Mesenteric fat pad (tissue), 1 donor: ENCODE measurements around the gene LY6G6D. TPM values are rescaled to one million over a fixed set of nuclear protein-coding genes. Genes with fewer than 3 reads are reported as not detected.

Source experiments
- DNase-seq: peaks from one replicate; pipeline ENCODE4 v3.0.0-alpha.2; 2020; ENCODE audit warnings: low spot score
- total RNA-seq: library from RNA; stranded (reverse); fragmentation: NEBNext Ultra II Directional; extraction: Animal tissue kit (Norgen Biotek cat#: 25700); gene quantifications from one replicate; pipeline ENCODE4 v1.2.1, GENCODE V29; 2021
- donor health status: DM: yes; HTN: yes; CAD: no.

Gene LY6G6D
- total RNA-seq, 1 donor from 2014 or later: not detected

- no peak for DNase-seq
Measured at GRCh38 chr6:31734247-31734820, 19.2 kb downstream of the LY6G6D start.

- DNase-seq: no peak
Measured at GRCh38 chr6:31734821-31735406, 19.8 kb downstream of the LY6G6D start.

GRCh38 chr6:31736021-31736767, 21.0 kb downstream of the LY6G6D start, which contains the start of gene CLIC1:
TSS of gene CLIC1 (minus strand) at chr6:31736530. CDS start at chr6:31736300, 230 bp downstream.
- DNase-seq: peak; percentile 96

GRCh38 chr6:31736768-31737314, 21.7 kb downstream of the LY6G6D start:
- no peak for DNase-seq

DNA sequence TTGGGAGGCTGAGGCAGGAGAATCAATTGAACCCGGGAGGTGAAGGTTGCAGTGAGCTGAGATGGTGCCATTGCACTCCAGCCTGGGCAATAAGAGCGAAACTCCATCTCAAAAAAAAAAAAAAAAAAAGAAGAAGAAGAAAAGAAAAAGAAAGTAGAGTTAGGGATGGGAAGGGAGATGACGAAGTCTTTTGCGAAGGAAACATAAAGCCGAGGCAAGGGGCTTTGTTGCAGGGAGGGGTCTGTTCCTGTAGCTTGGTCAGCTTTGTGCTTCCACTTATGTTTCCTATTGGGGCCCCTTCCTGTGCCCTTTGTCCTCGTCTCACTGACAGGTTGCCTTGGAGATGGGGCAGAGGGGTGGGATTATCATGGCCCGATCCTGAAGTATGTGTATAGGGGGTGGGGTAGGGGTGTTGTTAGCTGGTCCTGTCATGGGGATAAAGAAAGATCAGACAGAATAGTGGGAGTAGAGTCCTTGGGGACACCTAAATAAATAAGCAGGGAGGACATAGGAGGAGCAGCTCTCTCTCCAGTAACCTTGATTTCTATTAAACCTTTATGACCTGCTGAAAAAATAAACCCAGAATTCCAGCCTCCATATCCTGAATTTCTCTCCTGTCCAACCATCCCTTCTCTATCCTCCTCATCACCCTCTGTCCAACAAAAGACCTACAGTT, 22.3 kb downstream of the LY6G6D start:
- no peak for DNase-seq

DNA sequence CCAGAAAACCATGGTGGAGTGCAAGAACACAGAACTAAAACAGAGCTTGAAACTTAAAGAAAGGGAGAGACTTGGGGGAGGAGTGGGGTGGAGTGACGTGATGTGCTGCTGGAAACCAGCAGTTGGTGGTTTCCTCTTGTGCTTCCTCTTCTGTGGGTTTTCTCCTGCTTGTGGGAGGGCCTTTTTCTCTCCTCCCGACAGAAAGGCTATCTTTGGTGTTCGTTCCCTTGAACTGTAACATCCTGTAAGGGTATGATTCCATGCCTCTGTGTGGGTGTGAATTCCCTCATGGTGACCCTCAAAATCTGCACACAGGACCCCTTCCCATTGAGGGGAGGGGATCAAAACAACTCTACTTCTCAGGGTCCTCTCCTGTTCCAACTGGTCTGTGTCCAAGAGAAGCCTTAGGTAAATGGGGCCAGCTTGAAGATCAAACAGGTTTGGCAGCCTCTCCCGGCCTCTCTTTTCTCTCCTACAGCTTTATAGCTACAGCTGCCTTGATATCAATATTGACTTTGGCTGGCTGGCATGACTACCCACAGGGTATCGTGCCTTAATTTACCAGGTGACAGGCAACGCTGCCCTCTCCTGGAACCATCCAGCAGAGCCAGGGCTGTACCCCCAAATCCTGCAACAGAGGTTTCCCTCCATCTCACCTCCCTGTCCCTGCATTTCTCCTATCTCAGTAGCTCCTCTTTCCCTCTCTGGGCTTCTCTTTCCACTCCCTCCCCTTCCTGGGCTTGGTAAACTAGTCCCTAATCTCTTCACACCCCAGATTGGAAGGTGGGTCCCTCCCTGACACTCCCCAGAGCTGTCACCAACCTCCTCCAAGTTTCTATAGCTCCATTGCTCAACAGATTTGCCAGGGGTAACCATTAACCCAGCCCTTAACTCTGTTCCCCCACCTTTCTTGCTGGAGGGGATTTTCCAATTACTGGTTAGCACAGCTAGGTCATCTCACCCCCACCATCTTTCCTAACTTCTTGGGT, 23.1 kb downstream of the LY6G6D start:
- no peak for DNase-seq

DNA sequence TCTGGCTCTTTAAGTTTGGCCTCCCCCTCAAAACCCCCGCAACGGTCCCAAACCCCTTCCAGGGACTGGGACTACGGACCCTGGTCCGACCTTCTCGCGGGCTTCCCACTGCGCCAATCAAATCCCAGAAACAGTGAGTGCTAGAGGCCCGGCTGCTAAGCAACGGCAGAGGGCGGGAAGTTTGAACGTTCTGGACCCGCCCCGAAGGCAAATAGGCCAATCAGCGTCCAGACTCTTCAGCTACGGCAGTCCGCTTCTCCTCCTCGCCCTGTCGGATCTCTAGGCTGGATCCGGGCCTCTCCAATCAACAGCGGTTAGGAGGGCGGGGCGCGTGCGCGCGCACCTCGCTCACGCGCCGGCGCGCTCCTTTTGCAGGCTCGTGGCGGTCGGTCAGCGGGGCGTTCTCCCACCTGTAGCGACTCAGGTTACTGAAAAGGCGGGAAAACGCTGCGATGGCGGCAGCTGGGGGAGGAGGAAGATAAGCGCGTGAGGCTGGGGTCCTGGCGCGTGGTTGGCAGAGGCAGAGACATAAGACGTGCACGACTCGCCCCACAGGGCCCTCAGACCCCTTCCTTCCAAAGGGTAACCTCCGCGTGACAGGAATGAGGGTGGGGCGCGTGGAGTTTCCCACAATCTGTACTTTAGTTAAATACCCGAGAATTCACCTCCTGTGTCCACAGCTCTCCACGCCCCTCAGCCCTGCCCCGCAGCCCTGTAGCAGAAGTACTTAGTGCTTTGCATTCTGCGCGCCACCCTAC, 24.7 kb downstream of the LY6G6D start, which contains the start of gene MSH5:
TSS of gene MSH5 (plus strand) at position 367 of the 758 bp plus-strand sequence. CDS start 462 bp downstream, outside the sequence.
- DNase-seq: peak; percentile 98

GRCh38 chr6:31740397-31741223, 25.5 kb downstream of the LY6G6D start:
- DNase-seq: no peak

DNA sequence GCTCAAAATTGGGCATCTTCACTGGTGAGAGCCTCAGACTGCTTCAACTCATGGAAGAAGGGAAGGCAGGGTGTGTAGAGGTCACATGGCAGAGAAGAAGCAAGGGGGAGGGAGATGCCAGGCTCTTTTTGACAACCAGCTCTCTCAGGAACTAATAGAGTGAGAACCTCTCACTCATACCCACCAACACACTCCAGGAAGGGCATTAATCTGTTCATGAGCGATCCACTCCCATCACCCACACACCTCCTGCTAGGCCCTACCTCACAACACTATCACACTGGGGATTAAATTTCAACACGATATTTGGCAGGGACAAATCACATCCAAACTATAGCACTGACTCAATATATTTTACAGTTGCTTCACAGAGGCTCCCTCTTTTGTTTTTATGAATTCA, 26.7 kb downstream of the LY6G6D start:
- no peak for DNase-seq

- DNase-seq: no peak
Measured at GRCh38 chr6:31742894-31743293, 27.7 kb downstream of the LY6G6D start.

- DNase-seq: no peak
Measured at GRCh38 chr6:31744422-31744821, 29.3 kb downstream of the LY6G6D start.

- no peak for DNase-seq
Measured at GRCh38 chr6:31749301-31750036, 34.3 kb downstream of the LY6G6D start.

GRCh38 chr6:31750411-31751022, 35.4 kb downstream of the LY6G6D start:
- DNase-seq: no peak

DNA sequence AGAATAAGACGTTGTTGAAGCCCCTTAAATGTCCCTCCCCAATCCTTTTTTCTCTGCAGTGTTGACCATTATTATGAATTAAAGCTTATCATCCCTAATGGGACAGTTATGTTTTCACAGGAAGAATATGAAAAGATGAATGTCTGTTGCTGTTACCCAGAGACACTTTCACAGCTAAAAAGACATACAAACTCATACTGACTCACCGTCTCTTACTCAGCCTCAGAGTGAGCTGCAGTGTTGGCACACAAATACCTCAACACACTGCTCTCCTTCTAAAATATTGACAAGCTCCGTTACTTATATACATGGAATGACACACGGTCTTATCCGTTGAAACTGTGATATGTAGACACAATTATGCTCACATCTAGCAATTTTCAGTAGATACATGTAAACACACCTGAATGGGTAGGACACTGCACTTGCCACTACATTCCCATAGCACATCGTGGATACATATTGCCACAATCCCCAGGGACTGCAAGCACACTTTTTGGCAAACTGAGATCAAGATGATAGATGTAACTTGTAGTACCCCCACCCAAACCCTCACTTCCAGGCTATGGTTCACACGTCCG, 37.7 kb downstream of the LY6G6D start:
- no peak for DNase-seq

DNA sequence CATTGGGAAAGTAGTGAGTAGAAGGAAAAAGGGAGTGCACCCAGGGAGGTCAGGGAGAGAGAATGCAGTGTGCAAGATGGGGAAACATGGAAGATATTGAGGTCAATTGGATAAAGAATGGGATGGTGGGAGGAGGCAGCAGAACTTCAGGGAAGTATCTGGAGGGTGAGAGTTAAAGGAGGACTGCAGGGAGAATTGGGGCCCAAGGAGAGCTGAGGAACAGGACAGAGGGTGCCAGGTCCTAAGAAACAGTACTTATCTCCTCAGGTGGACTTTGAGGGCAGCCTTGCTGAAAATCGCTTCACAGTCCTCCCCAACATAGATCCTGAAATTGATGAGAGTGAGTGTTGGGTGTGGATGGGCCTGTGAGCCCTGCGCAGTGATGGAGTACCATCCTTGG, 43.1 kb downstream of the LY6G6D start:
- DNase-seq: no peak

DNA sequence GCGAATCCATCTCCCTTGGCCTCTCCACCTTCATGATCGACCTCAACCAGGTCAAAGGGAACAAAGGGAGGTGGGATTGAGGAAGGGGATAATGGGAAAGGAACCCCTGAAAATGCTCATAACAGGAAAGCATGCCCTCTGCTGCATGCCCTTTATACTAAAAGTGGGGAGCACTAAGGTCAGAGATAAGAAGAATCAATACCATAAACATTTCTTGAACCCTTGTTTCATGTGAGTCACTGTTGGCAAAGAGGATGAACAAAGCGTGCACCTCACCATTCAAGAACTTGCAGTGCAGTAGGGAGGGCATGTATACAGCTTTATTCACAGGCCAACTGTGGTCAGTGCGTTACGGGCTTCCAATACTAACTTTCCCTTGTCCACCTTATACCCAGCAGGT, 45.6 kb downstream of the LY6G6D start:
- DNase-seq: no peak

DNA sequence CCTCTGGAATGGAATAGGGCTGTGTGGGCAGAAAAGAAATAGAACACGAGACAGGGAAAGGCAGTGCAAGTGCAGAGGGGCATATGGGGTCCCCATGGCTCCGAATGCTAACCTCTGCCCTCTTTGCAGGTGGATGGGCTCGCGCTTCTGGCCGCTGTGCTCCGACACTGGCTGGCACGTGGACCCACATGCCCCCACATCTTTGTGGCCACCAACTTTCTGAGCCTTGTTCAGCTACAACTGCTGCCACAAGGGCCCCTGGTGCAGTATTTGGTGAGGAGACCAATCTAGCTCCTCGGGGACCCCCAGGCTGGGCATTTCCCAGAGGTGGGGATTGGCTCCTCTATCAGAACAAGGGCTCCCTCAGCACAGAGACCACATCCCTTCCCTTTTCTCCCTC, 46.2 kb downstream of the LY6G6D start:
- DNase-seq: no peak
